ENCODE results near the gene ZNF532.
"Not testable (repeated sequence)": the region's sequence is repeated elsewhere in the genome, so short reads cannot be mapped to it uniquely, and the experiment has no call there.

ZNF532 gene

GRCh38 chr18:58851856-58852255, 12.8 kb upstream of the ZNF532 start:
- no peak for DNase-seq

DNA sequence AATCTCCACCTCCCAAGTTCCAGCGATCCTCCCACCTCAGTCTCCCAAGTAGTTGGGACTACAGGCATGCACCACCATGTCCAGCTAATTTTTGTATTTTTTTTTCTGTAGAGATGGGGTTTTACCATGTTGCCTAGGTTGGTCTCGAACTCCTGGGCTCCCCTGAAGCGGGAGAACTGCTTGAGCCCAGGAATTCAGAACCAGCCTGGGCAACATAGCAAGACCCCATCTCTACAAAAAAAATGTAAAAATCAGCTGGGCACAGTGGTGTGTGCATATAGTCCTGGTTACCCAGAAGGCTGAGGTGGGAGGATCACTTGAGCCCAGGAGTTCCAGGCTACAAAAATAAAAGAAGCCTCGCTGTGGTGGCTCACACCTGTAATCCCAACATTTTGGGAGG, 12.0 kb upstream of the ZNF532 start:
- no peak for DNase-seq

- no peak for DNase-seq
Observed at GRCh38 chr18:58853561-58853960, 11.1 kb upstream of the ZNF532 start.

- DNase-seq: not testable (repeated sequence)
Observed at GRCh38 chr18:58855521-58855920, 9.2 kb upstream of the ZNF532 start.

GRCh38 chr18:58856881-58857280, 7.8 kb upstream of the ZNF532 start:
- DNase-seq: peak; percentile 72

DNA sequence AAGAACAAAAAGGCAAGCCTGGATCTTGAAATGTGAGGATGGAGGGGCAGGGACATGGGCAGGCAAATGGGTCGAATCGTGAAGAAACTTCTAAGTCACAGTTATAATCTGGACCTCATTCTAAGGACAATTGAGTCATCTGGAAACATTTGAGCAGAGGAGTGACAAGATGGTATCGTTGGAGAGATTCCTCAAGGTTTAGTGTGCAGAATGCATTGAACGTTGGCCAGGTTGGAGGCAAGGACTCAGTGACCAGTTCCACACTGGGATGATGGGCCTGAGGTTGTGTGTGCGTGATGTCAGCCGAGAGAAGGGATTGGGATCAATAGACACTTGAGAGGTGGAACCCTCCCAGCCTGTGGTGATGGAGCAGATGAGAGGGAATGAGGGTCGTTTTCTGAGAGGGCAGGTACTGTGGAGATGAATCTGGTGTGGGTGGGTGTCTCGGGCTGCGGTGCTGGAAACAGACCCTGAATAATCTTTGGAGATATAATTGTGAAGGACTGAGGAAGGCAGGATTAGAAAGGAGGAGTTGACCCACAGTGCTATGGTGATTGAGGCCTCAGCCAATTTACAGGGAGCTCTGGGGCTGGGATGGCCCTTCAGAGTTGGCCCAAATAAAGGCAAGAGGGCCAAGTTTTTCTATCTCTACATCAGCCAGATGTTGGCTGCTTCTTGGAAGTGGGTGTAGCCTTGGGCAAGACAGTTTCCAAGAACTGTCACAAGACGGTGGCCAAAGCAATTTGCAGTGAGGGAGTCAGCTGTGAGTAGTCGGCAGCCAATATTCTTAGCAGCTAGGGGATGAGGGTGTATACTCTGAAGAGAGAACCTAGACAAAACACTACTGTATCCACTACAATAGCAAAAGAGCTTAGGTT, 5.8 kb upstream of the ZNF532 start:
- DNase-seq: no peak

DNA sequence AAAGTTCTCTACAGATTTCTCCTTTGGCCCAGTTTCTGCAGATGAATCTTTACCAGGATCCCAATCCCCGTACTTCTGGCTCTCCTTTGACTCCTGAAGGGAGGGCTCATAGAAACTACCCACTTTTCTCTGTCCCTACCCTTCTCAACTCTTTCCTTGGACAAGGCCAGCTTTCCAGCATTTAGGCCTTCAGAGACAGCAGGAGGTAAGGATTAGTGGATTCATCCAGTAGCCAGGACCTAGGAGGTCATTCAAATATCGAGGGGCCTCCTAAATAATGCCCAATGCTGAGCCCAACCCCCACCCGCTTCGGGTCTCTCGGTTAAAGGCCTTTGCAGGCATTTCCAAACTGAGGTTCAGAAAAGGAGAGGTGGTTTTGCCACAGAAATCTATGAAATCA, 4.8 kb upstream of the ZNF532 start:
- no peak for DNase-seq

GRCh38 chr18:58860747-58861231, 3.9 kb upstream of the ZNF532 start:
- DNase-seq: no peak

GRCh38 chr18:58861353-58861752, 3.3 kb upstream of the ZNF532 start:
- DNase-seq: no peak

GRCh38 chr18:58861861-58862301, 2.8 kb upstream of the ZNF532 start:
- DNase-seq: no peak

GRCh38 chr18:58862356-58862755, 2.3 kb upstream of the ZNF532 start:
- DNase-seq: no peak

- peak; percentile 59 for DNase-seq
Observed at GRCh38 chr18:58862851-58863538, 1.7 kb upstream of the ZNF532 start.

GRCh38 chr18:58863539-58864145, 1.0 kb upstream of the ZNF532 start:
- peak; percentile 55 for DNase-seq

GRCh38 chr18:58865033-58865590, 435 bp downstream of the ZNF532 start:
- peak; percentile 42 for DNase-seq

DNA sequence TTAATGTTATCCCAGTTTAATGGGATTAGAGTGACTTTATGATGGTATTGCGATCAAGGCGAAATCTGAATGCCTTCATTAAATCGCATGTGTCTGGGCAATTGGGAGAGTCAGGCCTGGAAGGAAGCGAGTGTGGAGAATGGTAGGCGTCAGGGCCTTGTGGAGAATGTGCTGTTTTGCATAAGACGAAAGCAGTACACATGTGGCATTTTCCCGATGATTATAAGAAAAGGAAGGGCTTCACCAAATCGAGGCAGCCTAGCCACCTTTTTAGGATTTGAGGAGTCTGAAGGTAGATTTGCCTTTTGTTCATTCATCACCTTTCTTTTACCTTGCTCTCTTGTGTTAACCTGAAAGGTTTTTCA, 1.0 kb downstream of the ZNF532 start:
- DNase-seq: no peak

DNA sequence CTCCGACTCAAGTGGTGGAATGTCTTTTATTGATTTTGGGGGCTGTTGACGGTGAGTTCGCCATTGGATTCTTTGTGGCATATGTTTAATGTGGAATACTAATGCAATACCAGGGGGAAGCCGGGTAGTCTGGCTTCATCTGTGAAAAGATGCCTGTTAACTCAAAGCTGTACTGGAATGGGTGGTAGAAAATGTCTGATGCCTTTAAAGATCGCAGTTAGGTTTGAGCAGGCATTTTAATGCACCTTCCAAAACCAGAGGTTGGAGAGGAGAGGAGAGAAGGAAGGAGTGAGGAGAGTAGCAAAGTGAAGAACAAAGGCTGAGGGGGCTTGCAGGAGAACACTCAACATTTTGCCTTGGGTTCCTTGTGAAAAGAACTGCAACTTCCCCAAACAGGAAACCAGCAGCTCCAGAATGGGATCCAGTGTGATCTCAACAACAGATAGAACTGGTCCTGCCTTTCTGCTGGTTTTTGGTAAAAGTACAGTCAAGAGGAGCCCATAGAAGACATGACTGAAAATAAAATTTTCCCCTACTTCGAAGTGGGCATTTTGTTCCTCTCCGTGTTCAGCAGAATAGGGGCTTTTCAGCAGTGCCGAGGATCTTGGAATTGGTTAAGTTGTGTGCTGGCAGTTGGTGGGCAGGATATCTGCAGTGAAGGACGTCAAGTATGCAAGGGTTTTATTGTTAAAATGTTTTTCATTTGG, 1.5 kb downstream of the ZNF532 start:
- no peak for DNase-seq

GRCh38 chr18:58866773-58867150, 2.1 kb downstream of the ZNF532 start:
- DNase-seq: no peak

DNA sequence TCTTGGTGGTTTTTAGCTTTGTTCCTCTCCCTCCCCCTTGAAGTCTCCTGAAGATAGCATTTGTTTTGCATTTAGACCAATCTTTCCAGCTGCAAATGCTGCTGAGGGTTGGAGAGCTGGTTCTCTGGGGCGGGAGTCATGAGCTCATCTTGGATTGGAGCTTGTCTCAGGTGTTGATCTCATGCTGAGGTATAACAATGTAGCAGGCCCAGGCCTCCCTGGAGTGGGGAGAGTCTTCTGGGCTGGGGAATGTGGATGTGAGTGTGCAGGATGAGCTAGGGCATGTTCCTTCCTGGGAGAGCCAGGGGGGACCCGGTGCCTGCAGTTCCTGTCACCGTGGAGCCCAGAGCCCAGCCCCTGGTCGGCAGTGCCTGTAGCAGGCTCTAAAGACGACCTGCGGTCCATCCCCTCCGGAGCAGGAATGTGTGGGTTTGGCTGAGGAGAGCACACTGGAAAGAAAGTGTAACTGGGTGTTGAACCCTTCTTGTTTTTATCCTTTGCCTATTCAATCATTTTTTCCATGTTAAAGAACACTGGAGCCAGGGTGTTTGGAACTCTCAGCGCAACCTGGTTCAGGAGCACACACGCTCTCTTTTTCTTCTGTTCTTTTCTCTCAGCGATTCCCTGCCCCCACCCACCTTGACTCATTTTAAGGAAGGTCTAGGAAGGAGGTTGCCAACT, 2.7 kb downstream of the ZNF532 start:
- peak; percentile 51 for DNase-seq

DNA sequence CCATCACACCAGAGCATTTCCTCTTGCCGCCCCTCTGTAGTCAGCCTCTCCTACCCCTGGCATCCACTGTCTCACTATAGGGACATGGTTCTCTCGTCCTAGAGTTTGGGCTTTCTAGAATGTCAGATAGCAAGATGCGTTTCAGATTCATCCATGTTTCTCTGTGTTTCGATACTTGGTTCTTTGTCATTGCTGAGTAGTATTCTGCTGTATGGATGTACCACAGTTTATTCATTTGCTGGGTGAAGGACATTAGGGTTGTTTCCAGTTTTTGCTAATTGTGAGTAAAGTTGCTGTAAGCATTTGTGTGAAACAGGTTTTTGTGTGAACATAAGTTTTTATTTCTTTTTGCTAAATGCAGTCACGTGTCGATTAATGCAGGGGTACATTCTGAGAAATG, 3.8 kb downstream of the ZNF532 start:
- no peak for DNase-seq

DNA sequence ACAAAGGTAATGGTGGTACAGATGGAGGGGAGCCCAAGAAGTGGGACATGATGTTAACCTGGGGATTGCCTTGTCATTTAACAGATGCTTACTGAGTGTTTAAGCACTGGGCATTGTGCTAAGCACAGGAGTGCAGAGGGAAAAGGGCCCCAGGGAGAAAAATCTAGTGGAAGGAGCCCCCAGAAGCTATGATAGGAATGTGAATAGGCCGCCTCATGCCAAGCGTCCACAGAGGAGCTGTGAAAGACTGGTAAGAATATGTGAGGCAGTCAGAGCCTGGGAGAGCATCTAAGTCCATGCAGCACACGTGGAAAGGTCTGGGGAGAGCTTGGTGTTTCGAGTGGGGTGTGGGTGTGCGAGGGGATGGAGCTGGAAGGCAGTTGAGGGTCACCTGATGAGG, 5.5 kb downstream of the ZNF532 start:
- DNase-seq: peak; percentile 60

DNA sequence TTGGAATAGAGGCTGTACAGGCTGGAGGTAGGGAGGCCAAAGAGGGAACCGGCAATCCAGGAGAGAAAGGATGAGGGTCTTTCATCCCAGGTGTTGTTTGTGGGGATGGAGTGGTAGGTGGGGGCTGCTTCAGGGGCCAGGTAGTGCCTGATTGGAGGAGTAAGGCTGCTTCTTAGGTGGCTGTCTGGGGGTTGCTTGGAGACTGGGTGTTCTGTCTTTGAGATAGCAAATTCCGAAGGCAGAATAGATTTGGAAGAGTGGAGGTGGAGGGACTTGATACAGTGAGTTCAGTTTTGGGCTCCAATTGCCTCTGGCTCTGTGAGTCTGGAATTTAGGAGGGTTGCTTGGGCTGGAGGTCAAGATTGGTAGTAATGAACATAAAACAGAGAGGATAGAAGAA, 5.9 kb downstream of the ZNF532 start:
- DNase-seq: no peak

Measured in fibroblast of skin of right quadriceps (primary cell).